PC-3 (cell line): ENCODE data around the gene NELFB.

Source experiments
- CTCF ChIP-seq: fragments of 300-600 bp; sonication (generic); conservative IDR thresholded peaks from 2 replicates; pipeline ENCODE4 v1.5.1; 2017; ENCODE audit warnings: antibody characterized with exemption, low read depth, mild to moderate bottlenecking, low read length
- EZH2 ChIP-seq: fragments of 300-600 bp; sonication (generic); IDR thresholded peaks from one replicate; pipeline ENCODE4 v1.6.1; 2017; ENCODE audit warnings: antibody characterized with exemption, mild to moderate bottlenecking, low read length; ENCODE audit not compliant: unreplicated experiment
- EZH2phosphoT487 ChIP-seq: fragments of 300-600 bp; sonication (generic); IDR thresholded peaks from 2 replicates; pipeline ENCODE4 v1.6.1; 2018; ENCODE audit warnings: mild to moderate bottlenecking, antibody characterized with exemption, low read length, borderline replicate concordance

- TF ChIP-seq CTCF (no peak), EZH2 (no peak), EZH2phosphoT487 (no peak)
These were observed 1.2 kb upstream of the NELFB start for GRCh38 chr9:137253717-137254623.
